Amniotic epithelial cell (primary cell): ENCODE data around the gene SORCS1.

Source experiments
- DNase-seq: peaks from one replicate; pipeline ENCODE4 v3.0.0-alpha.2; 2010; ENCODE audit warnings: low read depth

The SORCS1 gene

DNA sequence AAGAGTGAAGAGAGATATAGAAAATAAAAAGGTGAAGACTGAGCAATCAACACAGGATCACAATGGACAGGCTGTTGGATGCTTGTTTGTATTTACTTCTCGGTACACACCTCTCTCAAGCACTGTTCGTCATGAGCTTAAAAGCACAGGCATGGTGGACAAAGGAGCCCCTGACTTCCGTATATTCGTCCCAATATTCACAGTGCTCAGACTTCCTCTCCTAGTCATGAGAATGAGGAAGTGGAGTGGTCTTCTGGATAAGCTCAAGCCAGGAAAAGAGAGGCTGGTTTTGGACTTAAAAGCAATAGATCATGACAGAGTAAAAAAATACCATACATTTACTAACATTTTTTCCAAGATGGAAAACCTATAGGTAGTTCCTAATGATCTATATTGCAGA is 172.5 kb downstream of the SORCS1 start:
- DNase-seq: no peak

DNA sequence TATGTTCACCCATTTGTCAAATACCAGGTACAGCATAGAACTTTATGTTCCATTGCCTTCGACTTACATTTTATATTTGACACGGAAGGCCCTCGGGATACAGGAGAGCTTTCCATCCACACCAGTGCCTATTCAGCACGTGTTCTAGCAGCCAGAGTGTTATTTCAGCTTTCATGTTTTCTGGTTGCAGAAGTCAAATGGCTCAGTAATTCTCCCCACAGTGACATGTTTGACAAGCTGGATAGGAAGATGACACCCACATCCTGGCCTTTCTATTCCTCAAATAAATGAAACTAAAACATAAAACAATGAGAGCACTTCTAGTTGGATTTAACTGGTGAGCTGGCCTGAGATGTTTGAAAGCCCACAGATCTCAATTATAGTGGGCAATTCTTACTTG is 173.4 kb downstream of the SORCS1 start:
- DNase-seq: no peak

- no peak for DNase-seq
Observed at GRCh38 chr10:106987362-106987761, 177.1 kb downstream of the SORCS1 start.

DNA sequence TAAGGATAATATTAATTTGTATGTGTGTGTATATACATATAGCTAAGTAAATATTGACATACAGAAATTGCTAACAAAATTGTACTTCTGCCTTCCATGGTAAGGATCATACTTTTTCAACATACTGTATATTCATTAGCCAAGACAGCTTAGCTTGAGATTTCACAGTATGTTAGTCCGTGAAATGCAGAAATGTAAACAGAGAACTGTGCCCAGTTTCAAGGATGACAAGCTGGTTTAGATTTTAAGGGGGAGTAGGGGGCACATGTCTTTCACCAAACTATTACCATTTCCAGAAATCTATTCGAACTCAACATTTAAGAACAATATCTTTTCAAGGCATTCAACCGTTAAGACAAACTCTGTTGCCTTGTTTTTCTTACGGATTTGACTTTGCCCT is 182.2 kb downstream of the SORCS1 start:
- no peak for DNase-seq

- no peak for DNase-seq
Observed at GRCh38 chr10:106981452-106982075, 182.9 kb downstream of the SORCS1 start.

GRCh38 chr10:106980495-106981451 is 183.7 kb downstream of the SORCS1 start:
- no peak for DNase-seq

DNA sequence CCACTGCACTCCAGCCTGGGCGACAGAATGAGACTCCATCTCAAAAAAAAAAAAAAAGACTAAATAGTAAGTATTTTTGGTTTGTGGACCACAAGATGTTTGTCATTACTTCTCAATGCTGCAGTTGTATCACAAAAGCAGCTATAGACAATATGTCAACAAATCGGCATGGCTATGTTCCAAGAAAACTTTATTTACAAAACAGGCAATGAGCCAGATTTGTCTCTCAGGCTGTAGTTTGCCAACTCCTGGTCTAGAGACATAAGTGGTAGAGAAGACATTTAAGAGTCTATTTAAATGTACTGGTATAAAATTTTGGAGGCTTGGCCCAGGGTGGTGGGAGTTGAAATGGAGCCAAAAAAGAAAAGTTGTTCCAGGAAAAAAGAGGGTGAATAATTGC is 185.8 kb downstream of the SORCS1 start:
- DNase-seq: no peak

GRCh38 chr10:106973716-106974115 is 190.8 kb downstream of the SORCS1 start:
- no peak for DNase-seq

DNA sequence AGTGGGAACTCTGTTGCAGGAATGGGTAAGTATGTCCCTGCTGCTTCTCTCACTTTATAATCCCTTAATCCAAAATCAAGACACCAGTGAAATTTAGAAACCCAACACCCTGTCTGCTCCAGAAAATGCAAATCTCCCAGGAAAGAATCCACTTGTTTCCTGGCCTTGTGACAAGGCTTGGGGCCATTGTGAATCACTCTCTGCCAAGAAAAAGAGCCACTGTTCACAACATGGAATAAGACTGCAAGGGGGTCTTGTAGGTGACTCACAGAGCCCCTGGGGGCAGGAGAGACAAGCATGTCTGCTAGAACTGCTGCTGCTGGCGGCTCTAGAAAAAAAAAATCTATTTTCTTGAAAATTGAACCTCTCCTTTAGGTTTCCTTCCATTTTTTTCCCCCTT is 191.2 kb downstream of the SORCS1 start:
- no peak for DNase-seq

- no peak for DNase-seq
Observed at GRCh38 chr10:106972381-106972780, 192.1 kb downstream of the SORCS1 start.

GRCh38 chr10:106971411-106971831 is 193.1 kb downstream of the SORCS1 start:
- DNase-seq: no peak

DNA sequence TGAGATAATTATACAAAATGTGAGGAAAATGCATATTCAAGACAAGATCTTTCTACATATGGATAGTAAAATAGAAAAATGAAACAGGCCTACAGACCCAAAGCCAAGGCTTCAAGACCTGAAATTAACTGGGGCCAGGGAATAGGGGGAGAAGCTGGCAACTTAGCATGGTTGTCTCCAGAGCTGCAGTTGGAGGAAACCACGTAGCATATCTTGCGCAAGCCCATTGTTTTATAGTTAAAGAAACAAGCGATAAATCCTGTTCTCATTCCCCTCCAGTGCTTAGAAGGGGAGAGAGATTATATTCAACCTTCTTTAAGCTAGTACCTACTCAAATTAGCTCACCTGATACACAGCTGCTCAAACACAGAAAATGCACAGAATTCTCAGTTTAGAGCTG is 197.1 kb downstream of the SORCS1 start:
- no peak for DNase-seq

DNA sequence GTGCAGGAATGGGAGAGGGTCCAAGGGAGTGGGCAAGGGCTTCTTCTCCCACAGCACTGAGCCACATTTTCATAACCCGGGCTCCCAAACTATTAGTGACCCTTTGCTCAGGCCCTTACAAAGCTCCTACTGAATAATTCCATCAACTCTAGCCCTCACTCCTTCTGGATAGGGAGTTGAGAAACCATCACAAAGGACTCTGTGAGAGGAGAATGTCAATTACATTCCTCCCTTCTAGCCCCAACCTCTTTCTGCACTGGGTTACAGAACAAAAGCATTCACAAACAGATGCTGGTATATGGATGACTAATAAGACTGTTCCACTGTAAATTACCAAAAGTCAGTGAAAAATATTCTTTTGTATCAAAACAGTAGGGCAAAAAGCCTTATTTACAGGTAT is 203.7 kb downstream of the SORCS1 start:
- no peak for DNase-seq

- no peak for DNase-seq
Observed at GRCh38 chr10:106959521-106959920, 205.0 kb downstream of the SORCS1 start.

DNA sequence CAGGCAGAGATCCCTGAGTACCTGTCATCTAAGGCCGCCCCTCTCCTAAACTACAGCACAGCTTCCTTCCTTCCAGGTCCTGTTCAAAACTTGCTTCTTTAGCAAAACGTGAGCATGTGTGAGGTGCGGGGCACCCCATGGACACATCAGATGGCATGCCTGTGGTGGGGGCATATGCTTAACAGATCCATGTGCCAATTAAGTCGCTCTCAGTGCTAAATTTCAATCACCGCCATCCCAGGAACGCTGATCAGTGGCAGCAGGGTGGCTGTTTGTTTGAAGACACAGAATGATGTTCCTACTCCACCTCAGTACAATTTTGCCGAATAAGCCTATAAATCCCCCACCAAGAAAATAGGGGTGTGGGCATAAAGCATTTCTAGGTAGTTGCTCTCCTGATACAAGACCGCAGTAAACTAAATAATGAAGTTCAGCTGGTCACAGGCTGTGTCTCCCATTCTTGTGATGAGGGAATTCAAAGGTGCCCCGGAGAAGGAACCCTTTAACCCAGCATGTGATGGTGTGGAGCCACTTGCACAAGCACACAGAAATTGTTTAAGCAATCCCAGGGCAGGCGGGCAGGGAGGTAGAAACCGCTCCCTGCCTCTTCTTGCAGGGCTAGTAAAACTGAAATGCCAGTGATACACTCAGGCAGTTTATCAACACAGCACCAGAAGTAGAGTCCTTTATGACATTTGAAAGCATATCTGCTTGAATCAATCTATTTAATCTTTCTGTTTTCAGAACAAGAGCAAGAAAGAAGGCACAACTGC is 205.7 kb downstream of the SORCS1 start:
- no peak for DNase-seq

DNA sequence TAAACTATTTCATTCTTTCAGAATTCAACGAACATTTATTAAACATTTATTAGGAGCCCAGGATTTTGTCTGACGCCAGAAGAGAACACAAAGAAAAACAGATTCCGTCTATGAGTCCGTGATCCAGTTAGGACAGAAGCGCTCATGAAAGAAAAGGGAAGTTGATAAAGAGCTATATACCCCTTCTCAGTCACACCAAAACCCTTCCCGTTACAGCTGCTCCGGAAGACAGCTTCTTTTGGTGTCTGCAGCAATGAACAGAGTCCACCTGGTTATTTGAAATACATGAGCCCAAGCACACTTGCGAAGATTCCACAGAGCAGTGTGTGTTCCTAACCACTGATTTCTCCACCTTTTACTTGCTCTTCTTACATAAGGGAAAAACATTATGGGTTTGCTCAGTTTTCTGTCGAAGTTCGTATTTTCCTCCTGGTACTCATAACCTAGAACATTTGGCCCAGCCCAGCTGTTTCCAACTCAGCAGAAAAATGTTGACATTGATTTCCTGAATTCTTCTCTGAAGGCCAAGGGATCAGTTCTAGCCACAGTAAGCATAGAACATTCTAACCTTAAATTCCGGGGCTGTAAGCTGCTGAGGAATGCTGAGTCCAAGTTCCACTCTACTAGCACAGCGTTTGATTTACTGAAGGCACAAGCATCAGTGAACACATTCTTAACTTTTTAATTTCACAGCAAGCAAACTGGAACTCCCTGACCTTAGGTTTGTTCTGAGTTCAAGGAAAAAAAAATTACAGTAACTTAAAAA is 206.5 kb downstream of the SORCS1 start:
- DNase-seq: no peak

DNA sequence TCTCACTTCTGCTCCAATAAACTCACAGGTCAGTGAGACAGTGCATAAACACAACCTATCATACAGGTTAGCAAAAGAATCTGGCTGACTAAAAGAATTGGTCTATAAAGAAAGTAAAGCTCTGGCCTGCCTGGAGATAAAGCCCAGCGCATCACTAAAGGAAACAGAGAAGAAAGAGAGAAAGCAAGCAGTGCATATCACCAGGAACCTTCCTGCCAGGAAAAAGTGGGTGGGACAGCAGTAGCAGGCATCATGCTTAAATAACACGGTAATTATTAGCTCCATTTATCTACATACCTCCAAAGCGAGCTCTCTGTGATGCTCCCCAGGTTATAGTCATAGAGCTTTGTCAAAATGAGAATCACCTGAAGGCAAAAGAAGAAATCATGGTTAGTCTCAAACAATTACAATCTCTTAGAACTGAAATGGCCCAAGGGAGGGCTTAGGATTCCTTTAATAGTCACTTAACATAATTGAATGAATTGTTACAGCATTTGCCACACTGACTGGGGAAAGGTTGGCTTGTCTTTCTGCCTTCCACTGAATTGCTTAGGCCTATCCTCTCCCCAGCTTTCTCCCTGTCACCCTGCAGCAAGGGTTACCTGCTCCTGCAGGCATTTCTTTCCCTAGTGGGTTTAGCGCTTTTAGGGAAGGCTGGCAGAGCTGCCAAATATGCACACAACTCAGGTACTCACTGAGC is 208.1 kb downstream of the SORCS1 start:
- DNase-seq: no peak

DNA sequence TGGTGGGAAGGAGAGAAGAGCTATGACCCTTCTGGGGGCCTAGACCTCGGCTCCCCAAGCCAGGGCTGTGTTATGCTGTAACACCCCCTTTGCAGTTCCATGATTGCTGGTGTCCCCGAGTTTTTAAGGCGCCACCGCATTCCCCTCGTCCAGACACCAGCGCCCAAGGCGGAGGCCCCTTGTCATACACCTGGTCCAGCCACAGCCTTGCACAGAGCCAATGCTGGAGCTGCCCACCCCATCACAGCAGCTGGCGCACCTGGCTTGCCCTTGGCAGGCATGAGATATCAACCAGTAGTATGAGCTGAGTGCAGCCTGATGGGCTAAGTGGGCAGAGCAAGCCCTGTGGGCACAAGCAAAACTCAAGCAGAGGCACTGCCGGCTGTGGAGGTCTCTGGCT is 209.4 kb downstream of the SORCS1 start:
- DNase-seq: no peak

DNA sequence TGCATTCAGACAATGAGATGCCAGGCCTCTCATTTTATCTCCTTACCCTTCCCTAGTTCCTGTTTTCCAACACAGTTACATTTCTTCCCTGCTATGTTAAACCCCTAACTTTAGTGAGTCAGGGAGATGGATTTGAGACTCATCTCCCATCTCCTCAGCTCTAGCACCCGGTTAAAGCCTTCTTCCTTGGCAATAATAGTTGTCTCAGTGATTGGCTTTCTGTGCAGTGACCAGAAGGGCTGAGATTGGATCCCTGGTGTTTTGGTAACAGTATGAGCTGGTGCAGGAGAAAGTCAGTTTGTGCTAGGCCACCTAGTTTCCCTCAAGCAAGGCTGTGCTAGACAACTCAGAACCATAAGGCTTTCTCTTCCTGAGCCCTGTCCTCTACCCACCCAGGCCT is 212.5 kb downstream of the SORCS1 start:
- DNase-seq: no peak

DNA sequence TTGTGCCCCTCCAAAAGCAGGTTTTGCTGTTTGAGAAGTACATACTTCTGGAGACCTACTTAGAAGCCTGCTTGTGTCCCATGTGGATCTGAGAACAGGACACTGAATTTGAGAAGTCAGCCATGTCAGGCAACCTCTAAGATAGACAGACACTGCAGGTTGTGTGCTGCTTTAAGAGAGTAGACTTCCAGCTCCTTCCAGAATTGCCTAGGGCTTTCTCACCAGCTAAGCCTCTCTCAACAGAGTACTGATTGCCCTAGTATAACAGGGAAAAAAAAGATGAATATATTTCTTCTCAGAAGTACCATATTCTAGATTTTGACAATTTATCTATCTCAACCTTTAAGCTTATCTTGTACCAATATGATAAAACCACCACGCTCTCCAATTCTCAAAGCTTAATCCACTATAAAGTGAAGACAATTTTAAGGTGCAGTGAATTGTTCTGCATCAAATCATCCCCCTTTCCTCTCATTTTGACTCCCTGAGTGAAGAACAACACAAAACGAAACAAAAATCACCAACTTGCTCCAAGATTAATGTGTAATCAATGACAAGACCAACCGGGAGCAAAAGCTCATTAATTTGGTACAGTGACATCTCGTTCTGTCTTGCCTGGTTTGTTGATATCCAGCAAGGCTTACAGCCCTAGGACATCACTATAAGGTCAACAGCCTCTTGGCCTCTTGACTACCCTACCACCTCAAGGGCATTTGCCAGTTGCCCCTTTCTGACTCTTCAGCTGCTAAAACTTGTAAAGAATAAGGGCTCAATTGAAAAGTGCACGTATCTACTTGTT is 214.6 kb downstream of the SORCS1 start:
- DNase-seq: no peak

DNA sequence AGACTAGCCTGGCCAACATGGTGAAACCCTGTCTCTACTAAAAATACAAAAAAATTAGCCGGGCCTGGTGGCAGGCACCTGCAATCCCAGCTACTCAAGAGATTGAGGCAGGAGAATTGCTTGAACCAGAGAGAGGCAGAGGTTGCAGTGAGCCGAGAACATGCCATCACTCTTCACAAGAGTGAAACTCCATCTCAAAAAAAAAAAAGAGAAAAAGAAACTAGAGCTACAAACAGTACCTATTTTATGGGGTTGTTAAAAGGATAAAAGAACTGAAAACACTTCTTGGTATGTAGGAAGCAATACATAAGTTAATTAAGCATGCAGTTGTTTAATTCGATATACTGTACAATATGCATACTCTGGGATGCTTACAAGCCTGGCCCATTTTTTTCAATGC is 216.9 kb downstream of the SORCS1 start:
- no peak for DNase-seq
